HuH-7.5 (cell line): Measurements from ENCODE around the gene TRIP6.
"Not testable (repeated sequence)": the region's sequence is repeated elsewhere in the genome, so short reads cannot be mapped to it uniquely, and the experiment has no call there.

Source experiments
- DNase-seq: peaks from one replicate; pipeline ENCODE4 v3.0.0; 2011; ENCODE audit warnings: low spot score

Gene TRIP6

DNA sequence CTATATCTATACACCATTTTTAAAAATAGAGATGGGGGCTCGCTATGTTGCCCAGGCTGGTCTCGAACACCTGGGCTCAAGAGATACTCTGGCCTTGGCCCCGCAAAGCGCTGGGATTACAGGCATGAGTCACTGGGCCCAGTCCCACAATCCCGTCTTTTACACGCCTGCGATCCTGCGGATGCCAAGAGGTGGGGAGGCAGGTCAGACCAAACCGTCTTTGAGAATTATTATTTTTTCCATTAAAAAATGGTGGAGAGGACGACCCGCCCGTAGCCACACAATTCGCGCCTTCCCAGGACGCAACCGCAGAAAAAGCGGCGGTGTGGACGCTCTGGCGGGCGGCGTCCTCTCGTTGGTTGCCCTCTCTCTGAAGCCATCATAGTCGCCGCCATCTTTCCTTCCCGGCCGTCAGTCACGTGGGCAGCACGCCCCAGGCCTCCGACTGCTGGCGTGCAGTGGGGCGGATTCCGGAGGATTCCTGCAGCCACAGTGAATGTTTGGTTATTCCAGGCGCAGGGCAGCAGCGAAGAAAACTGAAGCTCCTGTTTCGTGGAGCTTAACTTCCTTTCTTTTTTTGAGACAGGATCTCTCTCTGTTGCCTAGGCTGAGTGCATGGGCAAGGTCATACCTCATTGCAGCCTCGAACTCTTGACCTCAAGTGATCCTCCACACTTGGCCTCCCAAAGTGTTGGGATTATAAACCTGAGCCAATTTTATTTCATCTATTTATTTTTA, 29.9 kb upstream of the TRIP6 start:
- DNase-seq, result no peak

DNA sequence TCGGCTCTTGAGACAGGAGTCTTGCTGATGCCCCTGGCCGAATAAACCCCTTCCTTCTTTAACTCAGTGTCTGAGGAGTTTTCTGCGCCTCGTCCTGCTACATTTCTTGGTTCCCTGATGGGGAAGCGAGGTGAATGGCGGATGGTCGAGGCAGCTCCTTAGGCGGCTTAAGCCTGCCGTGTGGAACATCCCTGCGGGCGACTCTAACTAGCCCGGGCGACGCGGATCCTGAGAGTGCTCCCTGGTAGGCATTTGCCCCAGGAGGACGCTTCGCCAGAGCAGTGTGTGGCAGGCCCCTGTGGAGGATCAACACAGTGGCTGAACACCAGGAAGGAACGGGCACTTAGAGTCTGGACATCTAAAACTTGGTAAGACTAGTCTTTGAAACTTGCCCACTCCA, 27.8 kb upstream of the TRIP6 start:
- DNase-seq, result no peak

DNA sequence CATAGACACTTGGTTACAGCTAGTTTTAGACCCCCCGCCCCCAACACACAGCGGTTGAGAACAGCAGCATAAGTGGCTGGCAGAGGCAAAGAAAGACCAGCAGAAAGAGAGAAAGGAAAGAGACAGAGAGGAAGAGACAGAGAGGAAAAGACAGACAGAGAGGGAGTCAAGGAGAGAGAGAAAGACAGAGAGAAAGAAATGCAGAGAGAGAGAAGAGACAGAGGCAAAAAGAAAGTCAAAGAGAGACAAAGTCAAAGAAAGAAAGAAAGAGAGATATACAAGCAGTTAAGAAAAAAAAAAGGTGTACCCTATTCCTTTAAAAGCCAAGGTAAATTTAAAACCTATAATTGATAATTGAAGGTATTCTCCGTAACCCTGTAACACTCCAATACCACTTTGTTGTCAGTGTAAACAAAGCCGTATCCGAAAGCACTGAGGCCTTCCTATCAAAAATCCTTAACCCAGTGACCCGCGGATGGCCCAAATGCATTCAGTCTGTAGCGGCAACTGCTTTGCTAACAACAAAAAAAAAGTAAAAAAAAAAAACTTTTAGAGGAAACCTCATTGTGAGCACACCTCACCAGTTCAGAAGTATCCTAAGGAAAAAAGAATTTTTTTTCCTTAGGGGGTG, 26.6 kb upstream of the TRIP6 start:
- DNase-seq, result no peak

DNA sequence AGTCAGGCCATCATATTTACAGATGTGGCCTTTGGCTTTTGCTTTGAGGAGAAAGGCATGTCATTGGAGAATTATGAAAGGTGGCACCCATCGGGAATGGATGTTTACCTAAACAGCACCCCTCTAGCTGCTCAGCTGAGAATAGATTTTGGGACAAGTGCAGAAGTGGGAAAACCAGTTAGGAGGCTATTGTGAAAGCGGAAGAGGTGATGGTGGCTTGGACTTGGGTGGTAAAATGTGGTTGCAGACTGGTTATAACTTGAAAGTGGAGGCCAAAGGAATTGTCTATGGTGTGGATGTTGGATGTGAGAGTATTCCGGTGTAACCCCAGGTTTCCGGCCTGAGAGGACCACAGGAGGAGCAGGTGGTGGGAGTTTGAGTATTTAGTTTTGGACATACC, 19.8 kb upstream of the TRIP6 start:
- DNase-seq, result no peak

DNA sequence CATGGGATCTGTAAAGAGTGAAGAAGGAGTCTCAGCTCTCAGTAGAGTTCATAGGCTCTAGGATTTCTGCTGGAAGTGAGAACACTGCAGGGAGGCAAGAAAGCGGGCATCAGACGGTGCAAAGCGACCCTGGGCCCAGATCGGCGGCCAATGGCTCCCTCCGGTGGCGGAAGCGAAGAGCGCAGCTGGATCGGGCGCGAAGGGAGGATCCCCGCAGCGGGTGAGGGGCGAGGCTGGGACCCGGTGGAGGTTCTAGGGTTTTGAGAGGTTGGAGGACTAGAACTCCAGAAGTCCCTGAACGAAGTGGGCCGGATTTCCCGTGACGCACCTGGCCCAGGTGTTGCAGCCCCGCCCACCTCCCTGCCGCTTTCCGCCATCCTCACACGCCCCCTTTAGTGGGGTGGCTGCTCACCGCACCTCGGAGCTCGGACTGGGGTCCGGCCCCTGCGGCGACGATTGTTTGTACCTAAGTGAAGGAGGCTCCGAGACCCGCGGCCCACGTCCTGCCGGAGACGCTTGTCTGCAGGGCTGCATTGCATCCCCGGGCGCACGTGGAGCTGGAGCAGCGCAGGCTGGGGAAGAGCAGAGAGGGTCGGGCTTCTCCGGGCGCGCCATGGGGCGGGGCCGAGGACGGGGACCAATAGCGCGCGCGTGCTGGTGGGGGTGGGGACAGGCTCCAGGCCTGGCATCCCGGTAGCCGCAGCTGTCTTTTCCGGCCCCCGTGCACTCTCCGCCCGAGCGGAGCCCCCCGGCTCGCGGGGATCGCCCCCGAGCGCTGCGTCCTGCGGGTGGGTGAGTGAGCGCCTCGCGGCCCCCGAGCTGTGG, 14.9 kb upstream of the TRIP6 start, which contains the start of gene SLC12A9:
Gene SLC12A9, plus strand, starts transcription at position 666 of the 825 bp plus-strand sequence. CDS start 1,485 bp downstream, outside the sequence.
- DNase-seq, result peak; percentile 97

DNA sequence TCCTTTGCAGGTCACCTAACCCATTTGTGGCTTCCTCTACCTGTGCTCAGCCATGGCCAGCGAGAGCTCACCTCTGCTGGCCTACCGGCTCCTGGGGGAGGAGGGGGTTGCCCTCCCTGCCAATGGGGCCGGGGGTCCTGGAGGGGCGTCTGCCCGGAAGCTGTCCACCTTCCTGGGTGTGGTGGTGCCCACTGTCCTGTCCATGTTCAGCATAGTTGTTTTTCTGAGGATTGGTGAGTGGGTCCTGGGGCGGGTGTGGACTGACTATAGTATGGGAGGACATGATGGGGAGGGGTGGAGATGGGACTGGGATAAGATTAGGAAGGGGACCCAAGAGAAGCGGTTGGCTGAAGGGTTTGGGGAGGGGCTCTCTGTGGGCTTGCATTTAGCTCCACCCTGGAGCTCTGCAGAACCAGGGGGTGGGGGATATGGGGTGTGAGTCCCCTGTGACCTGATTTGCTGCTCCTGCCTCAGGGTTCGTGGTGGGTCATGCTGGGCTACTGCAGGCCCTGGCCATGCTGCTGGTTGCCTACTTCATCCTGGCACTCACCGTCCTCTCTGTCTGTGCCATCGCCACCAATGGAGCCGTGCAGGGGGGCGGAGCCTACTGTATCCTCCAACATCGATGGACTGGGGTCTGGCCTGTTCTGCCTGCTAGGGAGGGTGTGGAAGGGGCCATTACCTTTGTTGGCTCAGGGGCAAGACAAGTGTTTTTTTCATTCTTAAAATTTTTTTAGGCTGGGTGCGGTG, 12.9 kb upstream of the TRIP6 start:
- no peak for DNase-seq

DNA sequence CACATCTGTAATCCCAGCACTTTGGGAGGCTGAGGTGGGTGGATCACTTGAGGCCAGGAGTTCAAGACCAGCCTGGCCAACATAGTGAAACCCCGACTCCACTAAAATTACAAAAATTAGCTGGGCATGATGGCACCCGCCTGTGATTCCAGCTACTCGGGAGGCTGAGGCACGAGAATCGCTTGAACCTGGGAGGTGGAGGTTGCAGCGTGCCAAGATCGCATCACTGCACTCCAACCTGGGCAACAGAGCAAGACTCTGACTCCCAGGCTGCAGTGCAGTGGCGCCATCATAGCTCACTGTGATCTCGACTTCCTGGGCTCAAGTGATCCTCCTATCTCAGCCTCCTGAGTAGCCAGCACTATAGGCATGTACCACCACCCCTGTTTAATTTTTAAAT, 12.3 kb upstream of the TRIP6 start:
- not testable (repeated sequence) for DNase-seq

DNA sequence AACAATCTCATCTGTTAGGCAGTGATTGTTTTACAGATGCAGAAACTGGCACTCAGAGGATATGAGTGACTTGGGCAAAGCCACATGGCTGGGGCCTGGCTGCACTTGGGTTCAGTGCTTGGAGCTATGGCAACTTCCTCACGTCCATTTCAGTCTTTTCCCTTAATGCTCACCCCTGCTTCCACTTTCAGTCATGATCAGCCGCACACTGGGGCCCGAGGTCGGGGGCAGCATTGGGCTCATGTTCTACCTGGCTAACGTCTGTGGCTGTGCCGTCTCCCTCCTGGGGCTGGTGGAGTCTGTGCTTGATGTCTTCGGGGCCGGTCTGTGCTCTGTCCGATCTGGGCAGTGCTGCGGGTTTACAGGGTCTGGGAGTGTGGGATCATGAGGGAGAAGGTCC, 11.7 kb upstream of the TRIP6 start:
- no peak for DNase-seq

DNA sequence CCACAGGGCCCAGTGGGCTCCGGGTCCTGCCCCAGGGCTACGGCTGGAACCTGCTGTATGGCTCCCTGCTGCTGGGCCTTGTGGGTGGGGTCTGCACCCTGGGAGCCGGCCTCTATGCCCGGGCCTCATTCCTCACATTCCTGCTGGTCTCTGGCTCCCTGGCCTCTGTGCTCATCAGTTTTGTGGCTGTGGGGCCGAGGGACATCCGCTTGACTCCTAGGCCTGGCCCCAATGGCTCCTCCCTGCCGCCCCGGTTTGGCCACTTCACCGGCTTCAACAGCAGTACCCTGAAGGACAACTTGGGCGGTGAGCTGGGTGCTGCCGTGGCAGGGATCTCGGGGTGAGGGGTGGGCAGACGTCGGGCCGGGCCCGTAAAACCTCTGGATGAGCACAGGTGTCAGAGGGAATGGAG, 10.3 kb upstream of the TRIP6 start:
- DNase-seq, result no peak

DNA sequence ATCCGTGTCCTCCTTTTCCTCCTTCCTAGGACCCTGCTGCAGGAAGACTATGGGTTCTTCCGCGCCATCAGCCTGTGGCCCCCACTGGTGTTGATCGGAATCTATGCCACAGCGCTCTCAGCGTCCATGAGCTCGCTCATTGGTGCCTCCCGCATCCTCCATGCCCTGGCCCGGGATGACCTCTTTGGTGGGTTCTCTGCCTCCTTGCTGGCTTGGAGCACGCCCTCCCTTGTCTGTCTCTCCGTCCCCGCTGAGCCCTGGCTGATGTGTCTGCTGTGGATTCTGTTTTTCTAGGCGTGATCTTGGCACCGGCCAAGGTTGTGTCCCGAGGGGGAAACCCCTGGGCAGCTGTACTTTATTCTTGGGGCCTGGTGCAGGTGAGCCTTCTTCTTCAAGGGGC, 7.3 kb upstream of the TRIP6 start:
- DNase-seq, result no peak

DNA sequence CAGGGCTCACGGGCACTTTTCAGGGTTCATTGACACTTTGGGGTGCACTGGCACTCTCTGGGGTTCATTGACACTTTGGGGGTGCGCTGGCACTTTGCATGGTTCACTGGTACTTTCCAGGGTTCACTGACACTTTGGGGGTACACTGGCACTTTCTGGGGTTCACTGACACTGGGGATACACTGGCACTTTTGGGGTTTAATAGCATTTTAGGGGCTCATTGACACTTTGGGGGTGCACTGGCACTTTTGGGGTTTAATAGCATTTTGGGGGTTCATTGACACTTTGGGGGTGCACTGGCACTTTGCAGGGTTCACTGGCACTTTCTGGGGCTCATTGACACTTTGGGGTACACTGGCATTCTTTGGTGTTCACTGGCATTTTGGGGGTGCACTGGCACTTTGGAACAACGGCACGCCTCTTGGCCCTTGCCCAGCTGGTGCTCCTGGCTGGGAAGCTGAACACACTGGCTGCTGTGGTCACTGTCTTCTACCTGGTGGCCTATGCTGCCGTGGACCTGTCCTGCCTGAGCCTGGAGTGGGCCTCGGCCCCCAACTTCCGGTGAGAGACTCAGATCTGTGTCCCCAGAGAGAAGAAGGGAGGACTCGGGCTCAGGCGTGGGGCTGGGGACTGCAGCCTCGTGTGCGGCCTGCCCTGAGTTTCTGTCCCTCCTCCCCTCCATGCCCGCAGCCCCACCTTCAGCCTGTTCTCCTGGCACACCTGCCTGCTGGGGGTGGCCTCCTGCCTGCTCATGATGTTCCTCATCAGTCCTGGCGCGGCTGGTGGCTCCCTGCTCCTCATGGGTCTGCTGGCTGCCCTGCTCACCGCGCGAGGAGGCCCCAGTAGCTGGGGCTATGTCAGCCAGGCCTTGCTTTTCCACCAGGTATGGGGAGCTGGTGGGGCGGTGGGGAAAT, 6.2 kb upstream of the TRIP6 start:
- DNase-seq, result no peak

DNA sequence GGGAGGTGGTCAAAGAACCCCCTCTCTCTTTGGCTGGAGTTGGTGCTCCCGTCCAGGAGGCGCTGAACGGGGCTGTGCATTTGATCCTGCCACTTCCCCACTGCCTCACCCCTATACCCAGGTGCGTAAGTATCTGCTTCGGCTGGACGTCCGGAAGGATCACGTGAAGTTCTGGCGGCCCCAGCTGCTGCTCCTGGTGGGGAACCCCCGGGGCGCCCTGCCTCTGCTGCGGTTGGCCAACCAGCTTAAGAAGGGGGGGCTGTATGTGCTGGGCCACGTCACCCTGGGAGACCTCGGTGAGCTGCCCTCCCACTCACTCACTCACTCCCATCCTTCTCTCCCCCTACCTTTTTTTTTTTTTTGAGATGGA, 5.6 kb upstream of the TRIP6 start:
- DNase-seq, result no peak

DNA sequence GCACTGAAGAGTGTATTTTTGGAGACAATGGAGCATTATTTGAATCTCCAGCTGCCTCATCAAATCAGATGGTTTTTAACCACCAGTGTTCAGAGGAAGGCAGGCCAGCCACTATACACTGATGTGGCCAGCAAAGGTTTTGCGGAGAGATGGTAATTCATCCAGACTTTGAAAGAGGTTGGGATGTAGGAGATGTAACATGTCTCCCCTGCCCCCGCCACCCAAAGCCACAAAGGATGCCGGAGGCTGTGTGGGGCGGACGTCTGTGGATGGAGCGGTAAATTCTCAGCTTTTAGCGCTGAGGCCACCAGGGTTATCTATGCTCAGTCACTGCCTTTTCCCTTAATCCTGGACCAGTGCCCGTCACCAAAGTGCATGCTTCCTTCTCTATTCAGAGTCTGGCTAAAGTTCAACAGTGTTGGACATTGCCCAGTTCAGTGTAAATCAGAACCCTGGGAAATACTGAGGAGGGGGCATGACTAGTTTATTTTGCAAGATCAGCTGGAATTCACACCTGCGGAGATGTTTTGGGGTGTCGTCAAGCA, 3.7 kb upstream of the TRIP6 start:
- peak; percentile 82 for DNase-seq

DNA sequence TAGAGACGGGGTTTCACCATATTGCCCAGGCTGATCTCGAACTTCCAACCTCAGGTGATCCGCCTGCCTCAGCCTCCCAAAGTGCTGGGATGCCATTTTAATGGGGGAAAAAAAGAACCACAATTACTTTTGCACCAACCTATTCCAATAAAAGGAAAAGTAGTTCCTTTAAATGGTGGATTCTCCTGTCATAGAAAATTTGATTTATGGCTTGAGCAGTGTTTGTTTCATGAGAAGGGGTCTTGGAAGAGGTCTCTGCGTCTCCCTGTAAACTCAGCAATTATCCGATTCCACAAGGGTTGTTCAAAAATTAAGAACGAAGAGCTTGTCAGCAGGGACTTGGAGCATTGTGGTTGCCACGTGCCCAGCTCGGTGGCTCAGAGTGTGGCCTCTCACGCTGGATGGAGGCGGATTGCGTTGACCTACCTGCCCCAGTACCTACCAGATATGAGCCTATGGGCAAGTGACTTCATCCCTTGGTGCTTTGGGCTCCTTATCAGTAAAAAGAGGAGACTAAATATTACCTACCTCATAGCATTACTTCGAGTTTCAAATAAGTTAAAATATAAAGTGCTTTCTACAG, 2.8 kb upstream of the TRIP6 start:
- DNase-seq, result no peak

DNA sequence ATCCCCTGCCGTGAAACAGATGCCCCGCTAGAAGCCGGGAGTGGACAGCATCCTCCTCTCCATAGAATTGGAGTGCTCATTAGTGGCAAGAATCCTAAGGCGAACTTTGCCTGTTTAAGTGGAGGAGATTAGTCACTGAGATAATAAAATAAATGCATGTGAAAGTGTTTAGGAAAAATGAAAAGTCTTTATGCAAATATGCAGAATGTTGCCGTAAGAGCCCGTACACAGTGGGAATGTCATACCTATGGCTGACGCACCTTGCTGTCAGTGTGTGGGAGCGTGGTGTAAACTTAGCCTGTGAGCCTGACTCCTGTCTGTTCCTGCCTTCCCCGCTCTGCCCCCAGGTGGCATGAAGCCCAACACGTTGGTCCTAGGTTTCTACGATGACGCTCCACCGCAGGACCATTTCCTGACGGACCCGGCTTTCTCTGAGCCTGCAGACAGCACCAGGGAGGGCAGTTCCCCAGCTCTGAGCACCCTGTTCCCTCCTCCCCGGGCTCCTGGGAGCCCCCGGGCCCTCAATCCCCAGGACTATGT, 1.7 kb upstream of the TRIP6 start:
- no peak for DNase-seq

DNA sequence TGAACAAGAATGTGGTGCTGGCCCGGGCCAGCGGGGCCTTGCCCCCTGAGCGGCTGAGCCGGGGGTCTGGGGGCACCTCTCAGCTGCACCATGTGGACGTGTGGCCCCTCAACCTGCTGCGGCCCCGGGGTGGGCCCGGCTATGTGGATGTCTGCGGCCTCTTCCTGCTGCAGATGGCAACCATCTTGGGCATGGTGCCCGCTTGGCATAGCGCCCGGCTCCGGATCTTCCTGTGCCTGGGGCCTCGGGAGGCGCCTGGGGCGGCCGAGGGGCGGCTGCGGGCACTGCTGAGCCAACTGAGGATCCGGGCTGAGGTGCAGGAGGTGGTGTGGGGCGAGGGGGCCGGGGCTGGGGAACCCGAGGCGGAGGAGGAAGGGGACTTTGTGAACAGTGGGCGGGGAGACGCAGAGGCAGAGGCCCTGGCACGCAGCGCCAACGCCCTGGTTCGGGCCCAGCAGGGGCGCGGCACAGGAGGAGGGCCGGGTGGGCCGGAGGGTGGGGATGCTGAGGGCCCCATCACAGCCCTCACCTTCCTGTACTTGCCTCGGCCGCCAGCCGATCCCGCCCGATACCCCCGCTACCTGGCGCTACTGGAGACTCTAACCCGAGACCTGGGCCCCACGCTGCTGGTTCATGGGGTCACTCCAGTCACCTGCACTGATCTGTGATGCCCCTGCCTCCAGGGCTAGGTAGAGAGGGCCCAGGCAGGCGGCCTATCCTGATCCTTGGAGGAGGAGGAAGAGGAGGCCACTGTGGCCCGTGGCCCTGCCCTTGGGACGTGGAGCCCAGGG, 1.1 kb upstream of the TRIP6 start:
- no peak for DNase-seq

DNA sequence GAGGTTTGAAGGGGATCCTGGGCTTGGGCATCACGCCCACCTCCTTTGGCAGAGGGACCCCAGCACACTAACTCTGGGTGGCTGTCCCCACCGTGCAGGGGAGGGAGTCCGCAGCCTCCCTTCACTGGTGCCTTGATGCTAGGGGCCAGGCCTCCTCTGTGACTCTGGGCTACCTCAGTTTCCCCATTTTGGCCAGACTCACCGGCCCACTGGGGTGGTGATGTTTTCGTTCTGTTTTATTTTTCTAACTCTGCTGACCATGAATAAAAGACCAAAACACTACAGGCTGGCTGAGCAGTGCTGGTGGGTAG, 503 bp upstream of the TRIP6 start:
- DNase-seq, result no peak

DNA sequence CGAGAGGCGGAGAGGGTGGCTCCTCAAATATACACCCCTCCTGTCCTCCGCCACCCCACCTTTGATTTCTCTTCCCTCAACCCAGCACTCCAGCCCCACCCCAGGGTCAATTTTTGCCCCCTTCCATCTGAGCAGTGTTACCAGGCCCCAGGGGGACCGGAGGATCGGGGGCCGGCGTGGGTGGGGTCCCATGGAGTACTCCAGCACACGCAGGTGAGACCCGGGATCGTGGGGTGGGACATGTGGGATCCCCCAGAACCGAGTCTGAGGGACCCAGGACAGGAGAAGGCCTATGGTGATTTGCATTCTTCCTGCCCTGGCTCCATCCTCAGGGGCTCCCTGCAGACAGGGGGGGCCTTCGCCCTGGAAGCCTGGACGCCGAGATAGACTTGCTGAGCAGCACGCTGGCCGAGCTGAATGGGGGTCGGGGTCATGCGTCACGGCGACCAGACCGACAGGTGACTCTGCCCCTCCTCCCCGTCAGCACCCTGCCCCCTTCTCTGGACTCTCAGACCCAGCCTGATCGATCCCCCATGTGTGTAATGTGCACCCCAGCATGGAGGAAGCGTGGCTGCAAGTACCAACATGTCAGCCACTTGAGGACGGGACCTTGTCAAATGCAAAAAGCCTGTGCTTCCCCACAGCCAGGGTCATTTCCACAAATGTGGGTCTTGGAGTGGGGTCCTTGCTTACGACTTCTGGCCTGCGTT, 744 bp downstream of the TRIP6 start:
- no peak for DNase-seq
